Sigmoid colon (tissue), 4 donors: ENCODE data around the gene GALT.

ENCODE experiments used
- CTCF ChIP-seq, 4 experiments: fragments of 450-650 bp in 3 of 4; fragments of 200-600 bp in 1 of 4; IDR thresholded peaks; one replicate each; pipeline ENCODE4 v1.5.1; 2016 to 2019; ENCODE audit warnings: antibody characterized with exemption in 4 of 4, mild to moderate bottlenecking in 3 of 4, moderate library complexity in 2 of 4
- EP300 ChIP-seq, 4 donors: sonication (generic); formaldehyde crosslinking; IDR thresholded peaks; one replicate each; pipeline ENCODE4 v1.6.1; 2017; ENCODE audit warnings: antibody characterized with exemption in 4 of 4
- POLR2A ChIP-seq, 2 donors: fragments of 450-650 bp; IDR thresholded peaks; one replicate each; pipeline ENCODE4 v1.6.1; 2016; ENCODE audit warnings: antibody characterized with exemption in 2 of 2, mild to moderate bottlenecking in 2 of 2, moderate library complexity in 2 of 2
- POLR2AphosphoS5 ChIP-seq, 4 donors: sonication (generic); formaldehyde crosslinking; IDR thresholded peaks; one replicate each; pipeline ENCODE4 v1.6.1; 2017; ENCODE audit warnings: antibody characterized with exemption in 4 of 4

DNA sequence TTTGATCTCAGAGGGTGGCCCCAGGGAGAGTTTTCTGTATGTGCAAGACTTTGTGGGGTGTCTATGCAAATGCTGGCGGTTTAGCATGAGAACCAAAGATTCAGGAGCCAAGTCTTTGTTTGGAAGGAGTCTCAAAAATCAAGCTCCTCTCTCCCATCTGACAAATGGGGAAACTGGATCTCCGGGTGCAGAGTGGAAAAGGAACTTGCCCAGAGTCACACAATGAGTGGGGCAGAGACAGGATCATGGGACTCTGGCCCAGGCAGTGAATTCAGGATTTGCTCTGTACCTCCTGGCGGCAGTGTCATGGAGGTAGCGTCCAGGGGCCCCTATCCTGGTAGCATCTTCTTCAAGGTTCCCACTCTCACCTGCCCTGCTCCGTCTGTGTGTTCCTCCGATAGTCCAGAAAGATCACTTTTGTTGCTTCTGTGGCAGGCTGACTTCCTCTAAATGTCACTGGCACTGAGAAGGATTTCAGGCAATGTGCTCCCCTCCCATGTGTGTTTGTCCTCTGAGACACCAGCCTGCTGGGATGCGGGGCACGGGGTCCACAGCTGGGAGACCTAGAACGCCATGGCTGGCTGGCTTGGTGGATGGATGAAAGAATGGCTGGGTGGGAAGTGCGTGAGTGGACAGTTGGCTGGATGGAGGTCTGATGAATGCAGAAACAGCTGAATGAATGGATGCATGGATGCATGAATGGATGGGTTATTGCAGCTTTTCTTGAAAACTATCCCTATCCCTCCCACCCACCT lies 41.0 kb downstream of the GALT start:
- TF ChIP-seq POLR2A (IDR thresholded peaks at IDR 0.05) (no peak), CTCF (IDR thresholded peaks at IDR 0.05) (no peak), EP300 (IDR thresholded peaks at IDR 0.05) (no peak), POLR2AphosphoS5 (IDR thresholded peaks at IDR 0.05) (no peak)
